Measurements from ENCODE around the gene SFTPB.
"Not testable (repeated sequence)": the region's sequence is repeated elsewhere in the genome, so short reads cannot be mapped to it uniquely, and the experiment has no call there.

Gene SFTPB

DNA sequence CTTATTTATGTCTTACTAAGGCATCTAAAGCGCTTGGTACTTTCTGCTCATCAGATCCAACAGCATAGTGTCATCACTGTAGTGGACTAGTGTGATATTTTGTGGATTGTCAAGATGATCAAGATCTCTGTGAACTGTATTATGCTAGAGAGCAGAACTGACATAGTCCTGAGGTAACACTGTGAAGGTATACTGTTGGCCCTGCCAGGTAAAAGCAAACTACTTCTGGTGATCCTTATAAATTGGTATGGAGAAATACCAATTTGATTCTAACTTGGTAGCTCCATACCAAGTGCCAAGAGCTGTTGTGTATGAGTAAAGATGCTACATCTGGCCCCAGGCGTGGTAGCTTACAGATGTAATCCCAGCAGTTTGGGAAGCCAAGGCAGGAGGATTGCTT, 15.9 kb downstream of the SFTPB start:
- no peak for DNase-seq

- DNase-seq, result no peak
These were observed 16.9 kb downstream of the SFTPB start for GRCh38 chr2:85651097-85651496.

DNA sequence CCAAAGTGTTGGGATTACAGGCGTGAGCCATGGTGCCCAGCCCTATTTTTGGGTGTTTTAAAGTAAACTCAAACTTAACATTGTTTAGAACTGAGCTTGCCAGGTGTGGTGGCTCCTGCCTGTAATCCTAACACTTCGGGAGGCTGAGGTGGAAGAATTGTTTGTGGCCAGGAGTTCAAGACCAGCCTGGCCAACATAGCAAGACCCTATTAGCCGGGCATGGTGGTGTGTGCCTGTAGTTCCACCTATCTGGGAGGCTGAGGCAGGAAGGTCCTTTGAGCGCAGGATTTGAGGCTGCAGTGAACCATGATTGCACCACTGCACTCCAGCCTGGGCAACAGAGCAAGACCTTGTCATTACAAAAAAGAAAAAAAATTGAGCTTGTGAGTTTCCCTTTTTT, 17.5 kb downstream of the SFTPB start:
- DNase-seq, result no peak

DNA sequence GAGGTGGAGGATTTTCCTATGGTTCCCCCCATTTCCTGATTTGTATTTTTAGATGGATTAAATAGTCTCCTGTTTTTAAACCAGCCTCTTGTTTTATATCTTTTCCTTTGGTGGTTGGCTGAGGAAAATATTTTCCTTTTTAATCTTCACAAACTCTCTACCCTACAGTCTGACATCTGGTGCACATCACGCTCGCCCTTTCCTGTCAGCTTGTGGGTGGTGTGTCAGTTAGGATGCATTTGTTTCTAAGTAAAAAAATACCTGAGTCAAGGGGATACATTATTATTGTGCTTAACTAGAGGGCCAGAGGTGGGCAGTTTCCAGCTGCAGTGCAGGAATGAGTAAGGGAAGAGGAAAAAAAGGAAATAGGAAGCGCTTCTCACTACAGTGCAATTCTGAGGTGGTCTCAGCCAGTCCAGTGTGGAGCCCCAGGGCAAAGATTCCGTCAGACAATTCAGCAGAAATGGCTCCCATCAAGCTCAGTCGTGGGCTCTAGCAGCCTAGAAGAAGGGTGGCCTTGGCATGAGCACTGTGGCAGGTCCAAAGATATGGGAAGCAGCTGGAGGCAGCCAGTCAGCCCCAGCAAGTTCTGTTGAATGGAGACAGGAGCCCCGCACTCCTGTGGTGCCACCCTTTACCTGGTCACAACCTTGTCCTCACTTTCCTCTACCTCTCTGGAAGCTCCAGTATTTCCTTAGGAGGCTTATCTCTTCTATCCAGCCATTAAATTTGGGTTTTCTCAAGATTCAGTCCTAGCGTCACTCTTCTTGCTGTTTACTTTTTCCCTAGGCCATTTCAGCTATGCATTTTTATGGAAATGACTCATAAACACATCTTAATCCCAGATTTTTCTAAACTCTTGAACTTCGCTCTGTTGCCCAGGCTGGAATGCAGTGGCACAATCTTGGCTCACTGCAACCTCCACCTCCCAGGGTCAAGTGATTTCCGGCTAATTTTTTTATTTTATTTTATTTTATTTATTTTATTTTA, 18.5 kb downstream of the SFTPB start:
- no peak for DNase-seq

DNA sequence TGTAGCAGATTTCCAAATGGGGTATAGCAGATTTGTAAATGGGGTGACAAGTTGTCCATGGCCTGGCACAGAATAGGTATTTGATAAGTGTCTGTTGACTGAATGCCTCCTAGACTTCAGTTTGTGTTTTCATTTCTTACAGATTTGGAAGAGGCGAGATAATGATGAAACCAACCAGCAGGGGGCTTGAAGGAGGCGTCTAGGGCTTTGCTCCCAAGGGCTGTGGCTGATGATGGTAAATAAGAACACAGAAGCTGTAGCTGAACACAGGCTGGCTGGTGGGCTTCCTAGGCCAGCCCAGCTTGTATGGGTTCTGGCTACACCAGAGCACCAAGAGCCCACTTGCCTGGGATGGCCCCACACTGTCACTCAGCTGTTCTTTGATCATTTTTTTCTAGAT, 19.4 kb downstream of the SFTPB start:
- DNase-seq, result no peak

GRCh38 chr2:85647823-85648526, 20.0 kb downstream of the SFTPB start:
- no peak for DNase-seq

GRCh38 chr2:85646166-85646565, 21.8 kb downstream of the SFTPB start:
- no peak for DNase-seq

GRCh38 chr2:85644909-85645308, 23.1 kb downstream of the SFTPB start:
- DNase-seq, result no peak

- DNase-seq, result no peak
These were observed 25.3 kb downstream of the SFTPB start for GRCh38 chr2:85642725-85643124.

DNA sequence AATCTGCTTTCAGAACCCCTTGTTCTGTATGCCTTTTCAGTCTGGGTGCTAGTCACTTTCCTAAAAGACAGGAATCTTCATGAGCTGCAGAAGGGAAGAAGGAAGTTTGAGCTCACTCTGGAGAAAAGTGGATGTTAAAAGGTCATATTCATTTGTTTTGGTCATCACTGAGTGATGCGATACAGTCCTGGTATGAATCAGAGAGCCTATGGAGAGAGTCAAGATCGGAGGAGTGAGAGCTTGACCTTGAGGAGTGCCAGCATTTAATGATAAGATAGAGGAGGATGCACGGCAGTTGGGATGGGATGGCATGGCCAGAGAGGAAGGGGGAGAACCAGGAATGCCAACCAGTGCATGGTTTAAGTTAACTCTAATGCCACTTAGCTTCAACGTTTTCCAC, 32.4 kb downstream of the SFTPB start:
- no peak for DNase-seq

GRCh38 chr2:85635011-85635410, 33.0 kb downstream of the SFTPB start:
- no peak for DNase-seq

DNA sequence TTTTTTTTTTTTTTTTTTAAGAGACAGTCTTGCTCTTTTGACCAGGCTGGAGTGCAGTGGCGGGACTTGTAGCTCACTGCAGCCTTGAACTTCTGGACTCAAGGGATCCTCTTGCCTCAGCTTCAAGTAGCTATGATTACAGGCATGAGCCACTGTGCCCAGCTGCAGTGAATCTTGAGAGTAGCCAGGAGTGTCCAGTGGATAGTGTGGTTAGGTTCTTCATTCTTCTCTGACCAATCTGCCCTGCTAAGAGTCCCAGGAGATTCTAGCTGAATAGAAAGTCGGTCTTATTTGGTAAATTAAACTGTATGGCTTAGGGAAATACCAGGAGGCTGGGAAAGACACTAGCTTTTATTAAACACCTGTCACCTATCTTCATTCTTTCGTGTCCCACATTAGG, 36.7 kb downstream of the SFTPB start:
- DNase-seq, result no peak

GRCh38 chr2:85628658-85629057, 39.3 kb downstream of the SFTPB start:
- no peak for DNase-seq

GRCh38 chr2:85623991-85624390, 44.0 kb downstream of the SFTPB start:
- DNase-seq, result no peak

DNA sequence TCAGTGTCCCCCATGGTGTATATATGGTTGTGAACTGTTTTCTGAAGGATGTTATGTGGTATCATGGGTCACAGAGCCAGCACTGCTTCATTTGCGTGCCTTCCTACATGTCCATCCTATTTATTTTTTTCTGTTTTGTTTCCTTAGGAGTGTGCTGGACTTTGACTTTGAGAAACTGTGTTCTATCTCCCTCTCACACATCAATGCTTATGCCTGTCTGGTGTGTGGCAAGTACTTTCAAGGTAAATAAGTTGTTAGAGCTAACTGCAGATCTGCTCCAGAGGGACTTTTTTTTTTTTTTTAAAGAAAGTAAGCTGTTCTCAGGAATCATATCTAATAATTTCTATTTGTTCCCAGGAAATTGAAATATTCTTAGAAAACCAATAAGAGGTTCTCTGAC, 46.7 kb downstream of the SFTPB start:
- DNase-seq, result no peak

DNA sequence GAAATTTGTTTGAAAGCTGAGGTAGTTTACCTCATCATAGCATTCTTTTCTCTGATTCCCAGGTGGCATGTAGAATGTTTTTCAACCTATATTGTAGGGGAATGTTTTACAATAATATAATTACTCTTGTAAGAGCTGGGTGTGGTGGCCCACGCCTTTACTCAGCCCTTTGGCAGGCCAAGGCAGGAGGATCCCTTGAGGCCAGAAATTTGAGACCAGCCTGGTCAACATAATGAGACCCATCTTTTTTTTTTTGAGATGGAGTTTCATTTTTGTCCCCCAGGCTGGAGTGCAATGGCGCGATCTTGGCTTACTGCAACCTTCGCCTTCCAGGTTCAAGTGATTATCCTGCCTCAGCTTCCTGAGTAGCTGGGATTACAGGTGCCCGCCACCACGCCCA, 48.4 kb downstream of the SFTPB start:
- DNase-seq, result no peak

GRCh38 chr2:85617723-85618122, 50.3 kb downstream of the SFTPB start:
- DNase-seq, result not testable (repeated sequence)

- no peak for DNase-seq
These were observed 52.6 kb downstream of the SFTPB start for GRCh38 chr2:85615413-85615728.

- not testable (repeated sequence) for DNase-seq
These were observed 53.2 kb downstream of the SFTPB start for GRCh38 chr2:85614757-85615156.

DNA sequence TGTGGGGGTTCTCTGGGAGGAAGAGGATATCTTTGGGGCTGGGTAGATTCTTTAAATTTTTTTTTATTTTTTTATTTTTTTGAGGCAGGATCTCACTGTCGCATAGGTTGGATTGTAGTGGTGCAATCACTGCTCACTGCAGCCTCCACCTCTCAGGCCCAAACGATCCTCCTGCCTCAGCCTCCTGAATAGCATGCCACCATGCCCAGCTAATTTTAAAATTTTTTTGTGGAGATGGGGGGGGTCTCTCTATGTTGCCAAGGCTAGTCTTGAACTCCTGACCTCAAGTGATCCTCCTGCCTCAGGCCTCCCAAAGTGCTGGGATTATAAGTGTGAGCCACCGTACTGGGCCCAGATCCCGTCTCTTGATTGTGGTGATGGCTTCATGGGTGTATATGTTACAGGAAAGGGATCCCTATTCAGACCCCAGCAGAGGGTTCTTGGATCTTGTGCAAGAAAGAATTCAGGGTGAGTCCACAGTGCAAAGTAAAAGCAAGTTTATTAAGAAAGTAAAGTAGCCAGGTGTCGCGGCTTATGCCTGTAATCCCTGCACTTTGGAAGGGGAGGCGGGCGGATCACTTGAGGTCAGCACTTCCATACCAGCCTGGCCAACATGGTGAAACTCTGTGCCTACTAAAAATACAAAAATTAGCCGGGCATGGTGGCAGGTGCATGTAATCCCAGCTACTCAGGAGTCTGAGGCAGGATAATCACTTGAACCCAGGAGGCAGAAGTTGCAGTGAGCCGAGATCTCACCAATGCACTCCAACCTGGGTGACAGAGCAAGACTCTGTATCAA, 54.1 kb downstream of the SFTPB start:
- DNase-seq, result no peak

DNA sequence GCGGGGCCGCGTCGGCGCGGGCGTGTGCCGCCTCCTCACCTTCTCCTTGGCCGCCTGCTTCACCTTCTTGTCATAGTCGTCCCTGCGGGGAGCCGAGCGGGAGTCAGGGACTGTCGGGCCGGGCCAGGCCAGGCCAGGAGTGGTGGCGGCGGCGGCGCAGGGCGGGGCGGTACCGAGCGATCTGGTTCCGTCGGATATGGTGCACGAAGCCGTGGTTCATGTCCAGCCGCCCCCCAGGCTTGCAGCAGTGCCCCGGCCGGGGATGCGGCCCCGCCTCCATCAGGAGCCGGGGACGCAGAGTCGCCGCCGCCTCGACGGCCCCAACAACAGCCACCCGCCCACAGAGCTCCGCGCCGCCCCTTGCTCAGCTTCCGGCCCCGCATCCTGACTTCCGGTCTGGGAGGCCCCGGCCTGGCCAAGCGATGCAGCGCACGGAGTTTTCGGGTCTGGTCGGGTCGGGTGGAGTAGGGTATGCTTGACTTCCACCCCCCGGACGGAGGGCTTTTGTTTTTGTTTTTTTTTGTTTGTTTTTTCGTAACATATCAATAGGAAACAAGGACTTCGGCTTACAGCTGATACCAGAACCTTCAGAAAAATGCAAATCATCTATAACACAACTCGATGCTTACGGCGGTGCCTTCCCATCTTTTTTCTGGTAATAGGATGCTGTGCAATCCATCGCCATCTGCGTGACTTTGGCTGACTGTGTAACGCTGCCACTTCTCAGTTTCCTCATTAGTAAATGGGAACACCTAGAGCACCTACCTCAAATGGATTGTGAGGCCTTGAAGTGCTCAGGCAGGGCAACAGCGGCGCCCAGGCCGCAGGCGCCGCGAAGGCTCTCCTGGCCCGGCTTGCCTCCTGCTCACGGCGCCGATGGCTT, 56.1 kb downstream of the SFTPB start, which contains the start of gene C2orf68:
C2orf68 (minus strand) TSS at position 362 of the 883 bp plus-strand sequence; CDS start at position 280, 82 bp downstream.
- peak; percentile 80 for DNase-seq

DNA sequence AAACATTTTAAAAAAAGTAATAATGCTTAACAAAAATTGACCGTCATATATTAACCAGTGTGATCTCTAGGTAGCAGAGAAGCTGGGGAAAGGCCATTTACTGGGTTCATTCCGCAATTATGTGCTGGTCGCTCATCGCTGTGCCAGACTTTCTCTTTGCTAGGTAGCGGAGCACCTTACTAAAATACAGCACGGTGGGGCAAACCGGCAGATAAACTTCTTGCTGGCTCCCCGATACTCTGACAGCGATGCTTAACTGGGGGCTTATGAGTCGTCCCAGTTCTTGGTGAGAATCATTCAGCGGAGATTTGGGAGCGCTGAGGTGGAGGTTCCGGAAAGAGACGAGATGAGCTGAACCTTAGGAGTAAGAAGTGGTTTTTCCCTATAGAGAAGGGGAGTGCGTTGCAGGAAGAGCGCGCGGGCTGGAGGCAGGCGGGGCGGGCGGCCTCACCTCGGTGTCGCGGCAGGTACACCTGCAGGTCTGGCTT, 56.7 kb downstream of the SFTPB start:
- no peak for DNase-seq

Data from cortex of kidney (tissue), 1 donor.